Hepatocyte (in vitro differentiated cells): Measurements from ENCODE around the gene CYTH1.

Source experiments
- CTCF ChIP-seq: fragments of 200-600 bp; sonication (generic); IDR thresholded peaks from 2 replicates; pipeline ENCODE4 v1.5.1; 2016; ENCODE audit warnings: antibody characterized with exemption, mild to moderate bottlenecking; ENCODE audit not compliant: poor library complexity
- EZH2 ChIP-seq: fragments of 200-600 bp; sonication (generic); IDR thresholded peaks from 2 replicates; pipeline ENCODE4 v1.6.1; 2016; ENCODE audit warnings: antibody characterized with exemption, mild to moderate bottlenecking, borderline replicate concordance
- EZH2phosphoT487 ChIP-seq: fragments of 200-600 bp; sonication (generic); IDR thresholded peaks from one replicate; pipeline ENCODE4 v1.6.1; 2018; ENCODE audit warnings: antibody characterized with exemption, mild to moderate bottlenecking, low read depth, moderate library complexity; ENCODE audit not compliant: unreplicated experiment, severe bottlenecking

- TF ChIP-seq CTCF (no peak), EZH2 (no peak), EZH2phosphoT487 (no peak)
These were observed 43.6 kb upstream of the CYTH1 start for GRCh38 chr17:78825696-78826095.
